Keratinocyte (primary cell): ENCODE measurements around the gene MAML2. TPM values are rescaled to one million over a fixed set of nuclear protein-coding genes. Genes with fewer than 3 reads are reported as not detected.

Source experiments
- DNase-seq: peaks from one replicate; pipeline ENCODE4 v3.0.0-alpha.2; 2011; ENCODE audit warnings: low read depth, missing footprints, low spot score
- FAIRE-seq: peaks from 2 replicates; lab custom pipeline; 2011; peaks lifted over from hg19 to GRCh38; lab: Jason Lieb, UNC
- H2AFZ ChIP-seq: 2 replicates; pipeline ENCODE4 v1.6.0; 2012; ENCODE audit warnings: low read length, control low read depth, inconsistent platforms; ENCODE audit not compliant: control insufficient read depth
- H3K27ac ChIP-seq: 2 replicates; pipeline ENCODE4 v1.5.1; 2011; ENCODE audit warnings: low read length; ENCODE audit not compliant: control insufficient read depth, insufficient read depth
- H3K27me3 ChIP-seq: 3 replicates; pipeline ENCODE4 v1.6.0; 2011; ENCODE audit warnings: low read length; ENCODE audit not compliant: control insufficient read depth, insufficient read depth; ENCODE audit errors: extremely low read depth
- H3K36me3 ChIP-seq, 2 experiments: 2 replicates in 1 of 2; 3 replicates in 1 of 2; pipeline ENCODE4 v1.5.1; 2011; ENCODE audit warnings: low read length in 2 of 2, mild to moderate bottlenecking in 1 of 2; ENCODE audit not compliant: control insufficient read depth in 2 of 2, insufficient read depth in 2 of 2; ENCODE audit errors: extremely low read depth in 1 of 2
- H3K4me1 ChIP-seq: 3 replicates; pipeline ENCODE4 v1.5.1; 2011; ENCODE audit warnings: low read length; ENCODE audit not compliant: control insufficient read depth, insufficient read depth; ENCODE audit errors: extremely low read depth
- H3K4me2 ChIP-seq: 3 replicates; pipeline ENCODE4 v1.6.0; 2011; ENCODE audit warnings: low read depth, low read length; ENCODE audit not compliant: control insufficient read depth, insufficient read depth; ENCODE audit errors: extremely low read depth
- H3K4me3 ChIP-seq, 3 experiments: fragments of 200-600 bp in 1 of 3; sonication (generic) in 1 of 3; 2 replicates in 2 of 3; 3 replicates in 1 of 3; pipeline ENCODE4 v1.5.1; 2011 to 2016; ENCODE audit warnings: low read length in 3 of 3, mild to moderate bottlenecking in 3 of 3, control low read depth in 2 of 3, inconsistent platforms in 1 of 3, low read depth in 1 of 3, mixed read lengths in 1 of 3, mixed run types in 1 of 3, moderate library complexity in 1 of 3; ENCODE audit not compliant: control insufficient read depth in 2 of 3, insufficient read depth in 2 of 3; ENCODE audit errors: extremely low read depth in 1 of 3
- H3K79me2 ChIP-seq: 2 replicates; pipeline ENCODE4 v1.6.0; 2012; ENCODE audit warnings: low read length; ENCODE audit not compliant: control insufficient read depth, insufficient read depth
- H3K9ac ChIP-seq: 3 replicates; pipeline ENCODE4 v1.6.0; 2011; ENCODE audit warnings: low read length; ENCODE audit not compliant: control insufficient read depth, insufficient read depth; ENCODE audit errors: extremely low read depth
- H3K9me1 ChIP-seq: 3 replicates; pipeline ENCODE4 v1.6.0; 2011; ENCODE audit warnings: low read length; ENCODE audit not compliant: control insufficient read depth, insufficient read depth; ENCODE audit errors: extremely low read depth
- H3K9me3 ChIP-seq: 2 replicates; pipeline ENCODE4 v1.5.1; 2012; ENCODE audit warnings: low read depth, low read length; ENCODE audit not compliant: control insufficient read depth
- H4K20me1 ChIP-seq: 3 replicates; pipeline ENCODE4 v1.6.0; 2011; ENCODE audit warnings: low read length; ENCODE audit not compliant: control insufficient read depth, insufficient read depth; ENCODE audit errors: extremely low read depth
- EZH2 ChIP-seq: IDR thresholded peaks from one replicate; pipeline ENCODE4 v1.6.1; 2012; ENCODE audit warnings: inconsistent platforms, mild to moderate bottlenecking, low read length, moderate library complexity
- dilution Hi-C: fragments of 300-500 bp; cut with MboI; formaldehyde crosslinking; loops from one replicate; pipeline ENCODE4 v1.7.0; 2020; ENCODE audit warnings: low sequenced_read_pairs; ENCODE audit not compliant: extremely low pct_ligation_motif_present
- polyA plus RNA-seq, 5 experiments: library from polyadenylated mRNA; depleted of rRNA in 3 of 5; stranded (reverse) in 3 of 5; stranded (forward) in 1 of 5; unstranded in 1 of 5; fragments of >200 nt; gene quantifications; 1 replicate in 1 of 5; 2 replicates in 3 of 5; 3 replicates in 1 of 5; pipeline versions ENCODE4 v1.2.1 to v1.2.3, GENCODE V29; 2011 to 2012; ENCODE audit warnings: missing spikeins in 2 of 5, low read depth in 1 of 5, low replicate concordance in 1 of 5
- TF ChIP-seq, protein P1 (sequence below), 3 experiments: IDR thresholded peaks in 1 of 3; conservative IDR thresholded peaks in 1 of 3; optimal IDR thresholded peaks in 1 of 3; 2 replicates in 2 of 3; 3 replicates in 1 of 3; pipeline versions ENCODE3 to v1.5.1; 2011; ENCODE audit warnings: low read length in 3 of 3, mild to moderate bottlenecking in 3 of 3, moderate library complexity in 2 of 3, control low read depth in 1 of 3, inconsistent platforms in 1 of 3; ENCODE audit not compliant: insufficient read depth in 2 of 3; ENCODE audit errors: extremely low read depth in 1 of 3

The MAML2 gene
- polyA plus RNA-seq, 1 donor (not counting 4 experiments of a cell fraction or from before 2014, with no cell fraction given) = 4.2 TPM

DNA sequence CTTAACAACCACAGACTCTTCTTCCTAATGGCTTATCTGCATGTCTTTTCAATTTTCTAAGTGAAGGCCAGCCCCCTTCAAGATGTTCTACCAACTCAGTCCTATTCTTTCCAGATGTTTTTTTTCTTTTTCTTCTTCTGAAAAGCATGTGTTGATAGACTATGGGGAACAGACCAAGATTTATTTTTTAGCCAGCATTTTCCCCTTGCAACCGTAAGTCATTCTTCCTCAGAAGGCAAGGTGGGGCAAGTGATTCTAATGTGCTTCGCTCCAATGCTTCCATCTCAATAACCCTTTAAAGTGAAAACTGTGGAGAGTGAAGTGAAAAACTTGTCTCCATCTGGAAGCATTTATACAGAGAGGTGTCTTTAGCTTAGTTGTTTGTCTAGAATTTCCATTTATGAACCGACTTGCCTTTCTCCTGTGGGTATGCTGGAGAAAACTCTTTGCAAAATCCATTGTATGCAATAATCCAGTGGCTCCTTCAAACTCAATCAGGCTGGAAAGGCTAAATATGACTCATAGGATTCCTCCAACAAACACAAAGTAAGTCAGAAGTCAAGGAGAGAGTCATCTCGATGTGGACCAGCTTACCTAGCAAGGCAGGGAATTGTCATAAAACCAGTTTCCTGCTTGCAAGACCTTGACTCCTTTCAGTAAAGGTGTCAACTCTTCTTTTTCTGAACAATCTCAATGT lies 83.7 kb downstream of the MAML2 start:
- Histone ChIP-seq H3K9me3 (no peaks in the 10 kb centered on the region), H3K9me1 (no peaks in the 10 kb centered on the region), H3K27ac (no peak overlapping the region), H3K9ac (no peak overlapping the region), H4K20me1 (no peaks in the 10 kb centered on the region), H3K27me3 (no peaks in the 10 kb centered on the region), H2AFZ (no peak overlapping the region), H3K4me3 (no peak overlapping the region), H3K4me2 (no peak overlapping the region), H3K79me2 (no peaks in the 10 kb centered on the region), H3K4me1 (peaks cover 35% of the 10 kb centered on the region), H3K36me3 (no peaks in the 10 kb centered on the region)
- DNase-seq = peak; percentile 30
- dilution Hi-C loops = no loop called here
- FAIRE-seq = peak; percentile 81
- TF ChIP-seq EZH2 = no peak
- TF ChIP-seq, protein P1, sequence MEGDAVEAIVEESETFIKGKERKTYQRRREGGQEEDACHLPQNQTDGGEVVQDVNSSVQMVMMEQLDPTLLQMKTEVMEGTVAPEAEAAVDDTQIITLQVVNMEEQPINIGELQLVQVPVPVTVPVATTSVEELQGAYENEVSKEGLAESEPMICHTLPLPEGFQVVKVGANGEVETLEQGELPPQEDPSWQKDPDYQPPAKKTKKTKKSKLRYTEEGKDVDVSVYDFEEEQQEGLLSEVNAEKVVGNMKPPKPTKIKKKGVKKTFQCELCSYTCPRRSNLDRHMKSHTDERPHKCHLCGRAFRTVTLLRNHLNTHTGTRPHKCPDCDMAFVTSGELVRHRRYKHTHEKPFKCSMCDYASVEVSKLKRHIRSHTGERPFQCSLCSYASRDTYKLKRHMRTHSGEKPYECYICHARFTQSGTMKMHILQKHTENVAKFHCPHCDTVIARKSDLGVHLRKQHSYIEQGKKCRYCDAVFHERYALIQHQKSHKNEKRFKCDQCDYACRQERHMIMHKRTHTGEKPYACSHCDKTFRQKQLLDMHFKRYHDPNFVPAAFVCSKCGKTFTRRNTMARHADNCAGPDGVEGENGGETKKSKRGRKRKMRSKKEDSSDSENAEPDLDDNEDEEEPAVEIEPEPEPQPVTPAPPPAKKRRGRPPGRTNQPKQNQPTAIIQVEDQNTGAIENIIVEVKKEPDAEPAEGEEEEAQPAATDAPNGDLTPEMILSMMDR (optimal IDR thresholded peaks at IDR 0.05 in 1 of 3, IDR thresholded peaks at IDR 0.05 in 1 of 3, conservative IDR thresholded peaks at IDR 0.05 in 1 of 3; ENCODE audit: extremely low read depth in 1 of 3, insufficient read depth in 2 of 3, low read length in 3 of 3) = no peak

DNA sequence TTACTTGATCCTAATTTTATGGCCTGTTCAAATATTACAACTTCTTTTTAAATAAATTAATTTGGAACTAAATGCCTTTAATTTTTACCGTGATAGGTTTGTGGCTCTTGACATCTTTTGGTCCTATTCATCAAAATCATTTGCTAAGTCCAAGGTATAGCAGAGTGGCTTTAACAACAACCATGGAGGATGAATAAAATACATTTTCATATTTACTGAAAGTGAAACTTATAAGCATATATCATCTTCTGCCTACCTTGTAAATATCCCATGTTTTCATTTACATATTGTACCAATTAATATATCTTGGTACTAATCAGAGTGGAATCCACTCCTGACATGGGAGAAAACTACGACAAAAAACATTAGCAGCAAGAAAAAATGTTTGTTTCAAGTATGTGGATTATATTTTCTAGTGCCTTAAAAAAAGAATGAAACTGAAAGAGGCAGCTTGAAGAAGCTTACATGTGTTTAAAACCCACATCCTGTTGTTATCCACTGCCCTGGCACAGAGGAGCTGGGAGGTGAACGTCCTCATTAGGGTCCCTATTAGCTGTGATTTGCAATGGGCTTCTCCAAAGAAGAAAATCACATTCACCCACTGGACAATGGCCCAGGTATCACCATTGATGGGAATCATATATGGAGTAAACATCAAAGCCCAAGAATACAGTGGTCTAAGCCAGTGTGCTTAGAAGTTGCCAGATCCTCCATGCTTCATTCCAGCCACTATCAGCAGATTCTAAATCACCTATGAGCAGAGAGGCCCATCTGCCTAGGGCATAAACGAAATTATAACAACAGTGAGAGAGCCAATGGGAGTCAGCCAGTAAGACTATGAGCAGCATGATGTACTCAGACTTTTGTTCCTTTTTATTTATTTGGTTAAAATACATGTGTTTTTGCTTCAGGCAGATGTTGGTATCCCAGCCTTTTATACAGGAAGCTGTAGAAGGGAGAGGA lies 84.7 kb downstream of the MAML2 start:
- Histone ChIP-seq H2AFZ (peak overlapping the region; percentile 48), H3K4me3 (no peak overlapping the region), H3K79me2 (no peaks in the 10 kb centered on the region), H3K9ac (no peak overlapping the region), H3K9me1 (no peaks in the 10 kb centered on the region), H3K27me3 (no peaks in the 10 kb centered on the region), H3K9me3 (no peaks in the 10 kb centered on the region), H4K20me1 (no peaks in the 10 kb centered on the region), H3K36me3 (no peaks in the 10 kb centered on the region), H3K27ac (no peak overlapping the region), H3K4me1 (peaks cover 31% of the 10 kb centered on the region), H3K4me2 (peak overlapping the region; percentile 47)
- FAIRE-seq (peak; percentile 71), DNase-seq (no peak)
- dilution Hi-C loops = no loop called here
- no peak for TF ChIP-seq EZH2
- TF ChIP-seq, protein P1 (optimal IDR thresholded peaks at IDR 0.05 in 1 of 3, IDR thresholded peaks at IDR 0.05 in 1 of 3, conservative IDR thresholded peaks at IDR 0.05 in 1 of 3; ENCODE audit: extremely low read depth in 1 of 3, insufficient read depth in 2 of 3, low read length in 3 of 3) = no peak
